Measurements from ENCODE around the gene ADAMTSL5.

The ADAMTSL5 gene

DNA sequence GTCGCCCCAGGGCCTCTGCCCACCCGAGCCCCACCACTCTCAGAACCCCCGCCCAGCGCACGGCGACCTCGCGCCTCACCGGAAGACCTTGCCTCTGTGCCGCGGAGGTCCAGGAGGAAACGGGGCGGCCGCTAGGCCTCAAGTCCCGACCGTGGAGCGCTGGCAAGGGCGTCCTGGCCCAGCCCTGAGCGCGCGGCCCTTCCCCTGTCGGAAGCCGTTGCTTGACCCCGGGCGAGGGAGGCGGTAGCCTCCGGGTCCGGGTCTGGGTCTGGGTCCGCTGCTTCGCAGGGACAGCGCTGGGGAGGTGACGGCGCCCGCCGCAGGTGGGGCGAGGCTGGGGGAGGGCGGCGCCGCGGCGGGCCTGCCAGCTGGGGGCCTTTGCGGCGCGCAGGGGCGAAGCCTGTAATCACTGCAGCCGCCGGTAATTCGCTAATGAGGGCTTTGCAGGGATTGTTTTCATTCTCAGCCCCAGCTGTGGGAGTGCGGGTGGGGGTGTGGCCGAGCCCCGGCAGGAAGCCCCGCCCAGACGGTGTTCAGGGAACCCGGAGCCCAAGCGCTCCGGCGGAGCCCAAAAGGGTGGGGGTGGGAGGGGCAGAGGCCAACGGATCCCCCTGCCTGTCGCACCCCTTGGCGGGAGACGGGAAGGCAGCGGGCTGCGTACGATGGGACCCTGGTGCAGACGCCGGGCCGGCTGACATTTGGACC is 42.4 kb downstream of the ADAMTSL5 start (continued):
- TF ChIP-seq ZNF70 (CRISPR knock-in tag; IDR thresholded peaks at IDR 0.05) (no peak), ZFP30 (CRISPR knock-in tag; IDR thresholded peaks at IDR 0.05) (no peak), CSRNP3 (CRISPR knock-in tag; IDR thresholded peaks at IDR 0.05) (no peak), ESRRG (CRISPR knock-in tag; IDR thresholded peaks at IDR 0.05) (no peak)
- TF ChIP-seq, protein P1, sequence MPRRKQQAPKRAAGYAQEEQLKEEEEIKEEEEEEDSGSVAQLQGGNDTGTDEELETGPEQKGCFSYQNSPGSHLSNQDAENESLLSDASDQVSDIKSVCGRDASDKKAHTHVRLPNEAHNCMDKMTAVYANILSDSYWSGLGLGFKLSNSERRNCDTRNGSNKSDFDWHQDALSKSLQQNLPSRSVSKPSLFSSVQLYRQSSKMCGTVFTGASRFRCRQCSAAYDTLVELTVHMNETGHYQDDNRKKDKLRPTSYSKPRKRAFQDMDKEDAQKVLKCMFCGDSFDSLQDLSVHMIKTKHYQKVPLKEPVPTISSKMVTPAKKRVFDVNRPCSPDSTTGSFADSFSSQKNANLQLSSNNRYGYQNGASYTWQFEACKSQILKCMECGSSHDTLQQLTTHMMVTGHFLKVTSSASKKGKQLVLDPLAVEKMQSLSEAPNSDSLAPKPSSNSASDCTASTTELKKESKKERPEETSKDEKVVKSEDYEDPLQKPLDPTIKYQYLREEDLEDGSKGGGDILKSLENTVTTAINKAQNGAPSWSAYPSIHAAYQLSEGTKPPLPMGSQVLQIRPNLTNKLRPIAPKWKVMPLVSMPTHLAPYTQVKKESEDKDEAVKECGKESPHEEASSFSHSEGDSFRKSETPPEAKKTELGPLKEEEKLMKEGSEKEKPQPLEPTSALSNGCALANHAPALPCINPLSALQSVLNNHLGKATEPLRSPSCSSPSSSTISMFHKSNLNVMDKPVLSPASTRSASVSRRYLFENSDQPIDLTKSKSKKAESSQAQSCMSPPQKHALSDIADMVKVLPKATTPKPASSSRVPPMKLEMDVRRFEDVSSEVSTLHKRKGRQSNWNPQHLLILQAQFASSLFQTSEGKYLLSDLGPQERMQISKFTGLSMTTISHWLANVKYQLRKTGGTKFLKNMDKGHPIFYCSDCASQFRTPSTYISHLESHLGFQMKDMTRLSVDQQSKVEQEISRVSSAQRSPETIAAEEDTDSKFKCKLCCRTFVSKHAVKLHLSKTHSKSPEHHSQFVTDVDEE (CRISPR knock-in tag; IDR thresholded peaks at IDR 0.05): no peak

- TF ChIP-seq ZFP3 (CRISPR knock-in tag; IDR thresholded peaks at IDR 0.05): no peak
- ATAC-seq: no peak
Measured at GRCh38 chr19:1470055-1470304, 42.8 kb downstream of the ADAMTSL5 start.

- ATAC-seq: no peak
- TF ChIP-seq TCF4 (CRISPR knock-in tag; IDR thresholded peaks at IDR 0.05; ENCODE audit: borderline replicate concordance) (no peak), ZFP30 (CRISPR knock-in tag; IDR thresholded peaks at IDR 0.05) (no peak), TOX (CRISPR knock-in tag; IDR thresholded peaks at IDR 0.05; ENCODE audit: borderline replicate concordance) (no peak), BACH2 (CRISPR knock-in tag; IDR thresholded peaks at IDR 0.05; ENCODE audit: borderline replicate concordance) (no peak)
- TF ChIP-seq, protein P2, sequence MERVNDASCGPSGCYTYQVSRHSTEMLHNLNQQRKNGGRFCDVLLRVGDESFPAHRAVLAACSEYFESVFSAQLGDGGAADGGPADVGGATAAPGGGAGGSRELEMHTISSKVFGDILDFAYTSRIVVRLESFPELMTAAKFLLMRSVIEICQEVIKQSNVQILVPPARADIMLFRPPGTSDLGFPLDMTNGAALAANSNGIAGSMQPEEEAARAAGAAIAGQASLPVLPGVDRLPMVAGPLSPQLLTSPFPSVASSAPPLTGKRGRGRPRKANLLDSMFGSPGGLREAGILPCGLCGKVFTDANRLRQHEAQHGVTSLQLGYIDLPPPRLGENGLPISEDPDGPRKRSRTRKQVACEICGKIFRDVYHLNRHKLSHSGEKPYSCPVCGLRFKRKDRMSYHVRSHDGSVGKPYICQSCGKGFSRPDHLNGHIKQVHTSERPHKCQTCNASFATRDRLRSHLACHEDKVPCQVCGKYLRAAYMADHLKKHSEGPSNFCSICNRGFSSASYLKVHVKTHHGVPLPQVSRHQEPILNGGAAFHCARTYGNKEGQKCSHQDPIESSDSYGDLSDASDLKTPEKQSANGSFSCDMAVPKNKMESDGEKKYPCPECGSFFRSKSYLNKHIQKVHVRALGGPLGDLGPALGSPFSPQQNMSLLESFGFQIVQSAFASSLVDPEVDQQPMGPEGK (CRISPR knock-in tag; IDR thresholded peaks at IDR 0.05; ENCODE audit: borderline replicate concordance): no peak
Measured at GRCh38 chr19:1469255-1470054, 43.4 kb downstream of the ADAMTSL5 start.

DNA sequence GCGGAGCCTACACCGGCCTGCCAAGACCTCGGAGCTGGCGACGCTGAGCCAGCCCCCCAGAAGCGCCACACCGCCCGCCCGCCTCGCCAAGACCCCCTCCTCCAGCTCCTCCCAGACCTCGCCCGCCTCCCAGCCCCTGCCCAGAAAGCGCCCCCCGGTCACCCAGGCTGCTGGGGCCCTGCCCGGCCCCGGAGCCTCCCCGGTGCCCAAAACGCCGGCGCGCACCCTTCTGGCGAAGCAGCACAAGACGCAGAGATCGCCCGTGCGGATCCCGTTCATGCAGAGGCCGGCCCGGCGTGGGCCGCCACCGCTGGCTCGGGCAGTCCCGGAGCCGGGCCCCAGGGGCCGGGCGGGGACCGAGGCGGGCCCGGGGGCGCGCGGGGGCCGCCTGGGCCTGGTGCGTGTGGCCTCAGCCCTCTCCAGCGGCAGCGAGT is 44.0 kb downstream of the ADAMTSL5 start:
- no peak for ATAC-seq
- TF ChIP-seq CSRNP3 (CRISPR knock-in tag; IDR thresholded peaks at IDR 0.05) (no peak), GLIS3 (CRISPR knock-in tag; IDR thresholded peaks at IDR 0.05) (no peak), PPARA (CRISPR knock-in tag; IDR thresholded peaks at IDR 0.05; ENCODE audit: borderline replicate concordance) (no peak), ZFP30 (CRISPR knock-in tag; IDR thresholded peaks at IDR 0.05) (no peak), OSR1 (CRISPR knock-in tag; IDR thresholded peaks at IDR 0.05) (no peak), ARNTL (CRISPR knock-in tag; IDR thresholded peaks at IDR 0.05; ENCODE audit: borderline replicate concordance, low read depth) (no peak), ESRRG (CRISPR knock-in tag; IDR thresholded peaks at IDR 0.05) (no peak), TOX (CRISPR knock-in tag; IDR thresholded peaks at IDR 0.05; ENCODE audit: borderline replicate concordance) (no peak), ZC3H10 (CRISPR knock-in tag; IDR thresholded peaks at IDR 0.05) (no peak), ZNF70 (CRISPR knock-in tag; IDR thresholded peaks at IDR 0.05) (no peak), RARB (CRISPR knock-in tag; IDR thresholded peaks at IDR 0.05) (no peak), CSDC2 (CRISPR knock-in tag; IDR thresholded peaks at IDR 0.05) (no peak), TCF4 (CRISPR knock-in tag; IDR thresholded peaks at IDR 0.05; ENCODE audit: borderline replicate concordance) (no peak), ZFP3 (CRISPR knock-in tag; IDR thresholded peaks at IDR 0.05) (no peak)
- TF ChIP-seq, protein P2 (CRISPR knock-in tag; IDR thresholded peaks at IDR 0.05; ENCODE audit: borderline replicate concordance): no peak
- TF ChIP-seq, protein P3, sequence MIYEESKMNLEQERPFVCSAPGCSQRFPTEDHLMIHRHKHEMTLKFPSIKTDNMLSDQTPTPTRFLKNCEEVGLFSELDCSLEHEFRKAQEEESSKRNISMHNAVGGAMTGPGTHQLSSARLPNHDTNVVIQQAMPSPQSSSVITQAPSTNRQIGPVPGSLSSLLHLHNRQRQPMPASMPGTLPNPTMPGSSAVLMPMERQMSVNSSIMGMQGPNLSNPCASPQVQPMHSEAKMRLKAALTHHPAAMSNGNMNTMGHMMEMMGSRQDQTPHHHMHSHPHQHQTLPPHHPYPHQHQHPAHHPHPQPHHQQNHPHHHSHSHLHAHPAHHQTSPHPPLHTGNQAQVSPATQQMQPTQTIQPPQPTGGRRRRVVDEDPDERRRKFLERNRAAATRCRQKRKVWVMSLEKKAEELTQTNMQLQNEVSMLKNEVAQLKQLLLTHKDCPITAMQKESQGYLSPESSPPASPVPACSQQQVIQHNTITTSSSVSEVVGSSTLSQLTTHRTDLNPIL (CRISPR knock-in tag; IDR thresholded peaks at IDR 0.05; ENCODE audit: low read depth): no peak
